GM15510 (cell line): ENCODE data around the gene SANBR.

Experiments used
- POLR2A ChIP-seq: IDR thresholded peaks from 3 replicates; pipeline ENCODE4 v1.6.1; 2011; ENCODE audit warnings: borderline replicate concordance; ENCODE audit not compliant: insufficient read length; ENCODE audit errors: extremely low read depth

Gene SANBR

GRCh38 chr2:61055557-61055956 lies 10.1 kb upstream of the SANBR start:
- no peak for TF ChIP-seq POLR2A

DNA sequence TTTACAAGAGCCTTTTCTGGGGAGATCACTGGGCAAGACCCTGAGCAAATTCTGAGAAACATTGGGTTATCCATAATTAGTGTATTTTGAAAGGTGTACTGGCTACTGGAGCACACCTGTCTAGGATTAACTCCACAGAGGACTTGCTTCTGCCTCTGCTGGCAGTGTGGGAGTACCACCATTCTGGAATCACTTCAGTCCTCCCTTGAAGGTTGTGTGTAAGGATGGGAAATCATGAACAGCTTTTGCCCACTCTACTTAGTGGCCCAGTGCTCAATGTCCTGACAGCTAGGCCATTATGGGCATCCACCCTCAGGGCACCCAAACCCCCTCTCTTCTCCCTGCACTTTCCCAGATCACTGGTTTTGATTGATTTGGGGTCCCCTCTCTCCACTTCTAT lies 8.1 kb upstream of the SANBR start:
- no peak for TF ChIP-seq POLR2A

DNA sequence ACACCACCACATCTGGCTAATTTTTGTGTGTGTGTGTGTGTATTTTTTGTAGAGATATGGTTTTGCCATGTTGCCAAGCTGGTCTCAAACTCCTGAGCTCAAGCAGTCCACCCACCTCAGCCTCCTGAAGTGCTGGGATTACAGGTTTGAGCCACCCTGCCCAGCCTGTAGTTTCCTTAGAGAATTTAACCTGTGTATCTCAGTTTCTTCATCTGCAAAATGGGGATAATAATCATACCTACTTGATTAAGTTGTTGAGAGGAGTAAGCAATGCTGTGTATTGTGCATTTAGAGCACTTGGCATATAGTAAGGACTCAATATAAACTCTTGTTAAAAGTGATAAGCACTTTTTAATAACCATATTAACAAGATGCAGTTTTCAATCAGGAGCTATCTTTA lies 6.3 kb upstream of the SANBR start:
- no peak for TF ChIP-seq POLR2A

DNA sequence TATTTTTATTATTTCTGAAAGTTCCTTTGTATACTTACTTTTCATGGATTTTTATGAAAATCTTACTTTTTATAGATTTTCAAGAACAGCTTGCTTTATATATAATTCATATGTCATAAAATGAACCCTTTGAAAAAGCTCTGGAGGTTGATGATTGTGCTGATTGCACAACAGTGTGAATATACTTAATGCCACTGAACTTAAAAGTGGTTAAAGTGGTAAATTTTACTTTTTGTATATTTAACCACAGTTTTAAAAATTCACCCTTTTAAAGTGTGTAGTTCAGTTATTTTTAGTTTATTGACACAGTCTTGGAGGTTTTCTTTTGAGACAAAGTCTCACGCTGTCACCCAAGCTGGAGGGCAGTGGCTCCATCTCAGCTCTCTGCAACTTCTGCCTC lies 8.4 kb downstream of the SANBR start:
- no peak for TF ChIP-seq POLR2A

- TF ChIP-seq POLR2A = no peak
Observed at GRCh38 chr2:61085883-61086282, 20.2 kb downstream of the SANBR start.

DNA sequence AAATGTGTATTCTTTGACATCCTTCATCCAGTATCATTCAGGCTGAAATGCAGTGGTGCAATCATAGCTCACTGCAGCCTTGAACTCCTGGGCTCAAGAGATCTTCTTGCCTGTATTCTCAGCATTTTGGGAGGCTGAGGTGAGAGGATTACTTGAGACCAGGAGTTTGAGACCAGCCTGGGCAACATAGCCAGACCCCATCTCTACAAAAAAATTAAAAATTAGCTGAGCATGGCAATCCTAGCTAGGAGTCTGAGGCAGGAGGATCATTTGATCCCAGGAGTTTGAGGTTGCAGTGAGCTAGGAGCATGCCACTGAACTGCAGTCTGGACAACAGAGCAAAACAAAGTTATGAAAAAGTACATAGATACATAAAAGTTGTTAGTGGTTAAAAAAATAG lies 24.1 kb downstream of the SANBR start:
- TF ChIP-seq POLR2A = no peak

GRCh38 chr2:61090386-61090921 lies 24.8 kb downstream of the SANBR start:
- TF ChIP-seq POLR2A = no peak

- no peak for TF ChIP-seq POLR2A
Observed at GRCh38 chr2:61091485-61091884, 25.8 kb downstream of the SANBR start.

DNA sequence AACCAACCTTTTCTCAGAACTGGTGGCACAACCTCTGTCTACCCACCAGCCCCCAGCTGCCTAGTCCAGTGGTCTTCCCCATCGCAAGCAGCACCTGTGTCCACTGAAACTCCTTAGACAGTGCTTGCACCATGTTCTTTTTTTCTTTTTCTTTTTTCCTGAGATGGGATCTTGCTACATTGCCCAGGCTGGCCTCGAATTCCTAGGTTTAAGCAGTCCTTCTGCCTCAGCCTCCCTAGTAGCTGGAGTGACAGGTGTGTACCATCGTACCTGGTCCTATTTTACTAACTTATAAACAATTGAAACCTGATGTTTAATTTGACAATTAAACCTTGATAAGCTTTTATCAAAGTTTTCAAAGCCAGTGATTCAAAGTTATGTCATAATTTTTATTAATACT lies 30.8 kb downstream of the SANBR start:
- no peak for TF ChIP-seq POLR2A

- no peak for TF ChIP-seq POLR2A
Observed at GRCh38 chr2:61100801-61101200, 35.1 kb downstream of the SANBR start.

- no peak for TF ChIP-seq POLR2A
Observed at GRCh38 chr2:61109291-61109690, 43.6 kb downstream of the SANBR start.

DNA sequence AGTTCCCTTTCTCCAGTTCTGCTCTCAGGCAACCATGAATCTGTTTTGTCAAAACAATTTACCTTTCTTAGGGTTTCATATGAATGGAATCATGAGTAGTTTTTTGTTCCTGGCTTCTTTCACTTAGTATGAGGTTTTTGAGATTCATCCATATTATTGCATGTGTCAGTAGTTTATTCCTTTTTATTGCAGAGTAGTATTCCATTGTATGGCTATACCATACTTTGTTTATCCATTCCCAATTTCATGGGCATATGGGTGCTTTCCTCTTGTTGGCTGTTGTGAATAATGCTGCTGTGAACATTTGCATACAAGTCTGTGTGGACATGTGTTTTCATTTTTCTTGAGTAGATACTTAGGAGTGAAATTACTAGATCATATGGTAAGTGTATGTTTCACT lies 46.0 kb downstream of the SANBR start:
- TF ChIP-seq POLR2A = no peak

GRCh38 chr2:61114147-61114546 lies 48.5 kb downstream of the SANBR start:
- no peak for TF ChIP-seq POLR2A
